Lower leg skin (tissue), 3 donors: ENCODE measurements around the gene YY1.

Experiments used
- CTCF ChIP-seq, 3 donors: fragments of 450-650 bp; IDR thresholded peaks; one replicate each; pipeline ENCODE4 v1.5.1; 2016; ENCODE audit warnings: antibody characterized with exemption in 3 of 3, mild to moderate bottlenecking in 3 of 3, moderate library complexity in 2 of 3
- POLR2A ChIP-seq, 2 donors: fragments of 450-650 bp; IDR thresholded peaks; one replicate each; pipeline ENCODE4 v1.6.1; 2016 to 2017; ENCODE audit warnings: antibody characterized with exemption in 2 of 2, mild to moderate bottlenecking in 1 of 2, moderate library complexity in 1 of 2

- no peak for TF ChIP-seq CTCF (IDR thresholded peaks at IDR 0.05)
- no peak for TF ChIP-seq POLR2A (IDR thresholded peaks at IDR 0.05)
Measured at GRCh38 chr14:100282083-100282350, 43.1 kb downstream of the YY1 start.
